GM12878 (cell line): ENCODE measurements around the gene SLC26A1. TPM values are rescaled to one million over a fixed set of nuclear protein-coding genes. Genes with fewer than 3 reads are reported as not detected.

Experiments
- ATAC-seq: fragments of 200-7000 bp; cut with Tn5 transposase; 3 replicates; pipeline ENCODE4 v1.9.1; 2020; ENCODE audit warnings: mild to moderate bottlenecking, moderate library complexity
- BruUV-seq: library from RNA; stranded (reverse); fragments of 400-500 nt; replicated peaks from 2 replicates; lab custom pipeline; 2021; lab: Mats Ljungman, UMichigan
- CTCF ChIA-PET: fragments of 300-600 bp; sonication (Branson Sonifier 250); formaldehyde crosslinking; extraction: SDS; loops from one replicate; lab custom pipeline; 2021; ENCODE audit warnings: inconsistent platforms; lab: Yijun Ruan, JAX
- POLR2A ChIA-PET: fragments of 350-600 bp; formaldehyde crosslinking; extraction: SDS; loops from one replicate; lab custom pipeline; 2021; ENCODE audit warnings: inconsistent platforms; lab: Charles Lee
- RAD21 ChIA-PET: fragments of 300-600 bp; sonication (Branson Sonifier 250); formaldehyde crosslinking; loops from one replicate; lab custom pipeline; 2023; ENCODE audit warnings: antibody characterized with exemption; ENCODE audit not compliant: unreplicated experiment; lab: Charles Lee
- SMC1A ChIA-PET: fragments of 300-600 bp; sonication (Branson Sonifier 250); formaldehyde crosslinking; loops from one replicate; lab custom pipeline; 2023; ENCODE audit not compliant: unreplicated experiment, uncharacterized antibody; lab: Charles Lee
- DNase-seq: peaks from one replicate; pipeline ENCODE4 v3.0.0-alpha.2; 2011; ENCODE audit warnings: low read depth, low spot score
- FAIRE-seq: peaks from 3 replicates; lab custom pipeline; 2011; peaks lifted over from hg19 to GRCh38; lab: Jason Lieb, UNC
- H2AFZ ChIP-seq: 2 replicates; pipeline ENCODE4 v1.6.0; 2011; ENCODE audit warnings: low read depth, low read length, control low read depth; ENCODE audit not compliant: control insufficient read depth
- H3K27ac ChIP-seq: 2 replicates; pipeline ENCODE4 v1.5.1; 2011; ENCODE audit warnings: control low read depth; ENCODE audit not compliant: control insufficient read depth, insufficient read depth
- H3K27me3 ChIP-seq, 2 experiments: replicated peaks in 1 of 2; 2 replicates each; pipeline versions ENCODE4 v1.6.0 to v1.6.1; 2011; ENCODE audit warnings: low read length in 1 of 2; ENCODE audit not compliant: control insufficient read depth in 2 of 2, insufficient read depth in 2 of 2
- H3K36me3 ChIP-seq, 2 experiments: 2 replicates each; pipeline ENCODE4 v1.5.1; 2011; ENCODE audit warnings: low read length in 1 of 2; ENCODE audit not compliant: control insufficient read depth in 2 of 2, insufficient read depth in 2 of 2
- H3K4me1 ChIP-seq: 2 replicates; pipeline ENCODE4 v1.6.1; 2011; ENCODE audit warnings: mild to moderate bottlenecking, low read length, moderate library complexity, mixed read lengths; ENCODE audit not compliant: control insufficient read depth, insufficient read depth
- H3K4me2 ChIP-seq: 2 replicates; pipeline ENCODE4 v1.6.0; 2011; ENCODE audit warnings: control low read depth; ENCODE audit not compliant: control insufficient read depth, insufficient read depth
- H3K4me3 ChIP-seq: fragments of 200-600 bp; sonication (generic); 2 replicates; pipeline ENCODE4 v1.5.1; 2016
- H3K79me2 ChIP-seq: 2 replicates; pipeline ENCODE4 v1.6.0; 2011; ENCODE audit warnings: low read length; ENCODE audit not compliant: control insufficient read depth, insufficient read depth
- H3K9ac ChIP-seq: 2 replicates; pipeline ENCODE4 v1.8.0; 2011; ENCODE audit warnings: low read length, control low read depth, mixed read lengths; ENCODE audit not compliant: control insufficient read depth, insufficient read depth
- H3K9me3 ChIP-seq: replicated peaks from 3 replicates; pipeline ENCODE4 v1.5.1; 2011; ENCODE audit warnings: mild to moderate bottlenecking, low read length; ENCODE audit not compliant: control insufficient read depth, insufficient read depth
- H4K20me1 ChIP-seq: 2 replicates; pipeline ENCODE4 v1.6.0; 2011; ENCODE audit not compliant: control insufficient read depth, insufficient read depth
- BHLHE40 ChIP-seq, 2 experiments: fragments of 450-650 bp in 1 of 2; IDR thresholded peaks; 2 replicates each; pipeline ENCODE4 v1.6.1; 2011 to 2017; ENCODE audit warnings: low read depth in 2 of 2, borderline replicate concordance in 1 of 2, improper control_type of control experiment in 1 of 2, low read length in 1 of 2, mild to moderate bottlenecking in 1 of 2
- CHD2 ChIP-seq: IDR thresholded peaks from 2 replicates; pipeline ENCODE4 v1.6.1; 2011; ENCODE audit warnings: low read depth, low read length, improper control_type of control experiment, borderline replicate concordance
- PBX3 ChIP-seq: IDR thresholded peaks from 2 replicates; pipeline ENCODE4 v1.6.1; 2011; ENCODE audit warnings: mild to moderate bottlenecking, low read depth, low read length, moderate library complexity; ENCODE audit not compliant: insufficient replicate concordance
- WGBS: methylation state at CpG from one replicate; pipeline ENCODE4 v1.1.6; 2016; ENCODE audit warnings: low lambda C conversion rate; ENCODE audit not compliant: insufficient replicate concordance, insufficient coverage; ENCODE audit errors: missing lambda C conversion rate; 5-methylcytosine and 5-hydroxymethylcytosine counted together
- in situ Hi-C: fragments of 300-500 bp; cut with MboI; formaldehyde crosslinking; loops from 9 replicates; pipeline ENCODE4 v1.14.3; 2018; ENCODE audit warnings: mixed read lengths
- intact Hi-C: fragments of 100-400 bp; cut with micrococcal nuclease; formaldehyde crosslinking; loops from one replicate; pipeline ENCODE4 v1.14.2; 2022; ENCODE audit not compliant: unreplicated experiment
- polyA plus RNA-seq, 11 experiments: library from polyadenylated mRNA; depleted of rRNA in 4 of 11; unstranded in 6 of 11; stranded (reverse) in 5 of 11; fragments of >200 nt; fragmentation: Nextera tagmentation in 4 of 11; fragmentation: Illumina TruSeq in 1 of 11; extraction: Ambion mirVana in 4 of 11; extraction: Trizol in 1 of 11; gene quantifications; 1 replicate in 1 of 11; 2 replicates in 10 of 11; pipeline versions ENCODE4 v1.2.1 to v1.2.3, GENCODE V29; 2011 to 2016; ENCODE audit warnings: inconsistent platforms in 2 of 11, missing spikeins in 2 of 11, low read depth in 1 of 11
- total RNA-seq, 4 experiments: library from RNA; depleted of rRNA in 3 of 4; stranded (reverse); fragments of >200 nt in 3 of 4; fragmentation: Illumina TruSeq in 1 of 4; extraction: Trizol in 1 of 4; gene quantifications; 2 replicates each; pipeline versions ENCODE4 v1.2.1 to v1.2.3, GENCODE V29; 2013 to 2021
- TF ChIP-seq, protein P1 (sequence below): fragments of 450-650 bp; IDR thresholded peaks from 2 replicates; pipeline ENCODE4 v1.6.1; 2018; ENCODE audit warnings: borderline replicate concordance, mild to moderate bottlenecking; ENCODE audit not compliant: partially characterized antibody

The SLC26A1 gene
- total and polyA plus RNA-seq, 10 of the 15 experiments (the other 5 are each of a cell fraction or from before 2014, with no cell fraction given) = 0.05 to 0.96 (median 0.28) TPM; not detected in 5

GRCh38 chr4:946517-947471, 46.4 kb downstream of the SLC26A1 start:
- TF ChIP-seq BHLHE40 (IDR thresholded peaks at IDR 0.05; ENCODE audit: borderline replicate concordance in 1 of 2, low read depth in 2 of 2, low read length in 1 of 2) (peak in 1 of 2 experiments; percentile 8; a peak in 1 of 4 replicates), CHD2 (no peak), PBX3 (no peak)
- TF ChIP-seq, protein P1, sequence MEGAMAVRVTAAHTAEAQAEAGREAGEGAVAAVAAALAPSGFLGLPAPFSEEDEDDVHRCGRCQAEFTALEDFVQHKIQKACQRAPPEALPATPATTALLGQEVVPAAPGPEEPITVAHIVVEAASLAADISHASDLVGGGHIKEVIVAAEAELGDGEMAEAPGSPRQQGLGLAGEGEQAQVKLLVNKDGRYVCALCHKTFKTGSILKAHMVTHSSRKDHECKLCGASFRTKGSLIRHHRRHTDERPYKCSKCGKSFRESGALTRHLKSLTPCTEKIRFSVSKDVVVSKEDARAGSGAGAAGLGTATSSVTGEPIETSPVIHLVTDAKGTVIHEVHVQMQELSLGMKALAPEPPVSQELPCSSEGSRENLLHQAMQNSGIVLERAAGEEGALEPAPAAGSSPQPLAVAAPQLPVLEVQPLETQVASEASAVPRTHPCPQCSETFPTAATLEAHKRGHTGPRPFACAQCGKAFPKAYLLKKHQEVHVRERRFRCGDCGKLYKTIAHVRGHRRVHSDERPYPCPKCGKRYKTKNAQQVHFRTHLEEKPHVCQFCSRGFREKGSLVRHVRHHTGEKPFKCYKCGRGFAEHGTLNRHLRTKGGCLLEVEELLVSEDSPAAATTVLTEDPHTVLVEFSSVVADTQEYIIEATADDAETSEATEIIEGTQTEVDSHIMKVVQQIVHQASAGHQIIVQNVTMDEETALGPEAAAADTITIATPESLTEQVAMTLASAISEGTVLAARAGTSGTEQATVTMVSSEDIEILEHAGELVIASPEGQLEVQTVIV = no peak

More at GRCh38 chr4:946517-947471, 46.4 kb downstream of the SLC26A1 start:
- no peak overlapping the region for H3K4me2 ChIP-seq
- no peak overlapping the region for H2AFZ ChIP-seq
- H3K9me3 ChIP-seq = no peaks in the 10 kb centered on the region
- H3K9ac ChIP-seq = no peak overlapping the region
- intact Hi-C loops (no loop called here), in situ Hi-C loops (no loop called here)
- SMC1A ChIA-PET = no interaction called here
- no peak overlapping the region for H3K4me3 ChIP-seq
- no peaks in the 10 kb centered on the region for H3K4me1 ChIP-seq
- CTCF ChIA-PET = no interaction called here
- BruUV-seq = no TSS peak
- 84% methylated on average over 62 of the region's 62 CpGs for WGBS
- POLR2A ChIA-PET = no interaction called here
- RAD21 ChIA-PET = no interaction called here
- no peaks in the 10 kb centered on the region for H3K79me2 ChIP-seq
- DNase-seq (no peak), FAIRE-seq (no peak), ATAC-seq (no peak)
- no peaks in the 10 kb centered on the region for H4K20me1 ChIP-seq
- no peaks in the 10 kb centered on the region for H3K36me3 ChIP-seq
- H3K27me3 ChIP-seq = no peaks in the 10 kb centered on the region
- no peak overlapping the region for H3K27ac ChIP-seq
